ENCODE results near the gene PREX1.

Gene PREX1

GRCh38 chr20:48828734-48829460 lies 1.1 kb upstream of the PREX1 start:
- intact Hi-C loops (cut with DNase I), result loop anchor here (2.0 to 10.0 kb wide), 3 partner anchors 74 to 172 kb away; no protein-coding TSS in a partner anchor
- DNase-seq, result no peak

- peak in 13 of 42 donors; percentile 30 to 70 (median 43) for DNase-seq
- intact Hi-C loops (cut with DNase I), result loop anchor here (10.0 kb wide), 2 partner anchors 72 to 78 kb away; no protein-coding TSS in a partner anchor
These were observed 672 bp downstream of the PREX1 start for GRCh38 chr20:48826883-48827771.

DNA sequence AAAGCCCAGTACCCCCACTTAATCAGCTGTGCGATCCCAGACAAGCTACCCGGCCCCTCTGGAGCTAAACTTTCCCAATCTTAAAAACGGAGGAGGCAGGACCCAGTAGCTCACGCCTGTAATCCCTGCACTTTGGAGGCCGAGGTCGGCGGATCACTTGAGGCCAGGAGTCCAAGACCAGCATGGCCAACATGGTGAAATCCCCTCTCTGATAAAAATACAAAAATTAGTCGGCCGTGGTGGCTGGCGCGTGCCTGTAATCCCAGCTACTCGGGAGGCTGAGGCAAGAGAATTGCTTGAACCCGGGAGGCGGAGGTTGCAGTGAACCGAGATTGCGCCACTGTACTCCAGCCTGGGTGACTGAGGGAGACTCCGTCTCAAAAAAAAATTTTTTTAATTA lies 1.3 kb downstream of the PREX1 start:
- peak in 1 of 42 donors; percentile 30 for DNase-seq
- intact Hi-C loops (cut with DNase I), result loop anchor here (10.0 kb wide), 2 partner anchors 72 to 78 kb away; no protein-coding TSS in a partner anchor

DNA sequence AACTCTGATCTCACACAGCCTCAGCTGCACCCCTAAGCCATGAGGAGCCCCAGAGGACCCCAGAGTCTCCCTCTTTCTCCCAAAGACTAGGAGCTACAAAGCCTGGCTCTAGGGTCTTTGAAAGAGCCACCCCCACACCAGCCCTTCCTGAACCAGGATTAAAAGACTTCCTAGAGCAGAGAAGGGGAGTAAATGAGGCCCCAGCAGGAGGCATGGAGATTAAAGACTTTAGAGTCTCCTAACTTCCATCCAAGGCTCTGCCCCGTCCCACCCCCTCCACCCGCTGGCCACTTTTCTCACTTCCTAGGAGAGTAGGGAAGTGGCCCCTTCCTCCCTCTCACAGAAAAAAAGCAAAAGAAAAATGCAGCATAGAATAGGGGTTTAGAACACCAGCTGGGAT lies 1.7 kb downstream of the PREX1 start:
- intact Hi-C loops (cut with DNase I), result loop anchor here (10.0 kb wide), 2 partner anchors 71 to 79 kb away; no protein-coding TSS in a partner anchor
- no peak for DNase-seq

GRCh38 chr20:48825566-48825920 lies 2.3 kb downstream of the PREX1 start:
- intact Hi-C loops (cut with DNase I), result loop anchor here (10.0 kb wide), 2 partner anchors 71 to 79 kb away; no protein-coding TSS in a partner anchor
- peak in 2 of 42 donors; percentile 42 to 46 for DNase-seq

DNA sequence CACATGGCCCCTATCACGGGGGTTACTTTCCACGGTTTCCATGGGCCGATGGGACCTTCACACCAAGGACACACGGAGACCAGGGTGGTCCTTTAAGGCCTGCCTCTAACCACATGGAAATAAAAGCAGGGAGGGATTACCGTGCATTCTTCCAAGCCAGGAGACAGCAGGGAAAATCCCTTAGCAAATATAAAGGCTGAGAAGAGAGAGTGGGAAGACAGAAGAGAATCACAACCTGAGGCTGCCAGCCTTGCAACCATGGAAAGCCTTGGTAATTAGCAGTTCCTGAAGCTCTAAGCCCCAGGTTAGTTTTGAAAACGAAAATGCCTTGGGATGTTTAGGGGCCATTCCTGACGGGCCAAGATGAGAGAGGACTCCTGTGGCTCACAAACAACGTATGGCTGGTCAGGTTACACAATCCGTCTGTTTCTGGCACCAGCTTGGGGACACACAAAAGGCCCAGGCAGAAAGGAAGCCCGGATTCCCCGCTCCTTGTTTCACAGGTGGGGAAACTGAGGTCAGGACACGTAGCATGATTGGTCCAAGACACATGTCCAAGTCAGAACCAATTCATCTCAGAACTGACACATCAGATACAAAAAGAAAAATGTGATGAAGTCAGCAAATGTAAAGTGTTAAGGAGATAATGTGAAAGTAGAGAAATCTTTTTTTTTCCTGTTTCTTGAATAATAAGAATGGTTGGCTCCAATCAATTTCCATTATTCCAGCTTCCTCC lies 2.8 kb downstream of the PREX1 start:
- intact Hi-C loops (cut with DNase I), result loop anchor here (10.0 kb wide), 2 partner anchors 70 to 80 kb away; no protein-coding TSS in a partner anchor

GRCh38 chr20:48823960-48824498 lies 3.8 kb downstream of the PREX1 start:
- intact Hi-C loops (cut with DNase I), result loop anchor here (10.0 kb wide), 2 partner anchors 69 to 81 kb away; no protein-coding TSS in a partner anchor
- DNase-seq, result peak in 9 of 42 donors; percentile 41 to 83 (median 65)

More for the DNA sequence above, 2.8 kb downstream of the PREX1 start:
- no peak for DNase-seq

- intact Hi-C loops (cut with DNase I), result loop anchor here (10.0 kb wide), 2 partner anchors 69 to 81 kb away; no protein-coding TSS in a partner anchor
- DNase-seq, result peak in 12 of 42 donors; percentile 33 to 80 (median 52)
These were observed 4.3 kb downstream of the PREX1 start for GRCh38 chr20:48823476-48823875.

DNA sequence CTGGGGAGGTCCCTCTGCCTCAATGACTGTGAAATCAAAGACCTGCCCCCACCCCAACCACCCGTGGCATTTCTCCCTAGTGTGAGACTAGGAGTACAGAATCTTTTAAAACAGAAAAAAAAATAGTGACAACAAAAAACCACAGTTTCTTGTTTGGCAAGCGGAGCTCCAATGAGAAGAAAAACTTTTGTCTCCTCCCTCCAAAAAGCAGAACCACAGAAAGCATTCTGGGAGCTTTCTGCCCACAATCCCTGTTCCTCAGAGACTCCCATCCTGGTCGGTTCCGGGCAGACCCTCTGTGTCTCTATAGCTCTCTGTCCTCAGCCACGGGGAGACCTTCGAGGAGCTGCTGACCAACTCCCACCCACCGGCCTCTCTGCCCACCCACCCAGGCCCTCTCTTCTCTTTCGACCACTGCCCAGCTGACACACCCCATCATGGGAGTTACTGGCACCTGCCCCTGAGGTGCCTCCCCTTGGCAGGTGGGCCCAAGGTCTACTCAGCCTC lies 4.9 kb downstream of the PREX1 start:
- intact Hi-C loops (cut with DNase I), result loop anchor here (10.0 kb wide), 2 partner anchors 68 to 82 kb away; no protein-coding TSS in a partner anchor
- DNase-seq, result peak in 4 of 42 donors; percentile 29 to 64 (median 42)

DNA sequence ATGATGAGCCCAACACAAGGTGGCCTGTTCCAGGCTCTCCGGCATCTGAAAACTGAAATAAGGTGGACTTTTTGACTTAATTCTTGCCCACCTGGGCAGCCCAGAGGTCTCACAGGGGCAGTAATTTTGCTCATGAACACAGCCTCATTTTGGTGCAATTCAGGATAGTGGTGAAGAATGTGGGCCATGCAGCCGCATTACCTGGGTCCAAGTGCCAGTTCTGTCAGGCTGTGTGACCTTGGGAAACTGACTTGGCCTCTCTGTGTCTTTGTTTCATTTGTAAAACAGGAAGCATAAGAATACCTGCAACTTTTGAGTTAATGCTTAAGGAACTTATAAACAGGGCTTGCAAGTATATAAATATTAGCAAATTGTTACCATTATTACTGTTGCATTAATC lies 5.6 kb downstream of the PREX1 start:
- peak in 1 of 42 donors; percentile 7 for DNase-seq
- intact Hi-C loops (cut with DNase I), result loop anchor here (10.0 kb wide), 2 partner anchors 67 to 83 kb away; no protein-coding TSS in a partner anchor

DNA sequence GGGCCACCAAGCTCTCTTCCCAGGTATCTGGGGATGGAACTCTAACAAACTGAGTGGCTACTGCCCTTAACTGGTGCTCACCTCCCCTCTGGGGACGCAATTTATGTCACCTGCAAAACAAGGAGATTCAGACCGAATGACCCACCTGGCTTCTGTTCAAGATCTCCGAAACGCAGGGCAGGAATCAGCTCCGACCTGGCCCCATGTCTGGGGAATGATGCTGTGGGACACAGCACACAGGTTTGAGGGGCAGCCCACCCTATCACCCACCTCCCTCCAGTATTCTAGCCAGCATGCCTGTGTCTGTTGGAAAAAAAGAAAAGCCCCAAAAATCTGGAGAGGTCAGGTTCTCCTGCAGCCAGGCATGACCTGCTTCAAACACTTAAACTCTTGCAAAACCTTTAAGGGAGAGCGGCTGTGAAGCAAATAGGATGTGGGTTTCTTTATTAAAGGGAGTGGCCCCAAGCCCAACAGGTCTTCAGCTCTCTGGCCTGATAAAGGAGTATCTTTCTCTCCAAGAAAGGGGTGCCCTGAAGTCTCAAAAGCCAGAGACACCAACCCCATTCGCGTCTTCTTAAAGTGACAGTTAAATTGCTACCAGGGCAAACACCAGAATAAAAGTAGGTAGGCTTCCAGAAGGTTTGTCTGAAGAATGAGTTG lies 6.4 kb downstream of the PREX1 start:
- peak in 1 of 42 donors; percentile 30 for DNase-seq
- intact Hi-C loops (cut with DNase I), result loop anchor here (10.0 kb wide), 2 partner anchors 67 to 83 kb away; no protein-coding TSS in a partner anchor

DNA sequence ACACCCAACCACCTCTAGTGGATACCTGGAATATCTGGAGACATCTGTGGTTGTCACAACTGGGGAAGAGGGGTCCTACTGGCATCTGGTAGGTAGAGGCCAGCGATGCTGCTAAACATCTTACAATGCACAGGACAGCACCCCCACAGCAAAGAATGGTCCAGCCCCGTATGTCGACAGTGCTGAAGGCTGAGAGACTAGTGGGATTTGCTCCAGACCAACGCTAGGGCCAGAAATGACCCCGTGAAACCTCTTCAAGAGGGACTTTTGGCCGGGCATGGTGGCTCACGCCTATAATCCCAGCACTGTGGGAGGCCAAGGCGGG lies 7.2 kb downstream of the PREX1 start:
- DNase-seq, result peak in 1 of 42 donors; percentile 28
- intact Hi-C loops (cut with DNase I), result loop anchor here (10.0 kb wide), 2 partner anchors 66 to 84 kb away; no protein-coding TSS in a partner anchor

DNA sequence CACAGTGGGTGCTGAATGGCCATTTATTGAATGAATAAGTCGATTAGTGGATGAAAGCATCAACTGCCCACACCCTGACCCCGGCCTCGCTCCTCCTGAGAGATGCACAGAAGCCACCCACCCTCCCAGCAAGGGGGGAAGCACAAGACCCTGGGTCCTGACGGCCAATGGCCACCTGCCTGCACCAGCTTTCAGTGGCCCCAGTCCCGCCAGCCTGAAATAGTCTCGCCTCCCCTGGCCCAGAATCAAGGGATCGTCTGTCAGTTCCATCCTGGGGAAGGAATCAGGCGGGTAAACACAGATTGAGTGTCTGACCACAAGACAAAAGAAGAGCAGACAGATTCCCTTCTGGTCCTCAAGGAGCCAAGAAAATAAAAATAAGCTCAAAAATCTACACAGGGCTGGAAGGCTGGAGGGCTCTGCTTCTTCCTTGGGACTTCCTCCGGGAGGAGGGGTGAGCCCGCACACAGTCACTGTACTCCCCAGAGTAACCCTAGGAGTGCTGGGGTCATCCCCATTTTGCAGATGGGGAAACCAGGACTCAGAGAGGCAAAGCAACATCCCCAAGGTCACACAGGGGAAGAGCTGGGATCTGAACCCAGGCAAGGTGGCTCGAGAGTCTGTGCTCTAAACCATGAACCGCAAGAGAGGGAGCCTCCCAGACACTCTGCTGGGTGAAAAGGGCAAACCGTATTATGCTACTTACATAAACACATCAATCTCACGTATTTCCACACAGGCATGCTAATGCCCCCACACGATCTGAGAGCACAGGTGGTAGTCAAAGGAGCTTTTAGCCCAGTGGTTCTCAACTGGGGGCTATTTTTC lies 7.8 kb downstream of the PREX1 start:
- intact Hi-C loops (cut with DNase I), result loop anchor here (10.0 kb wide), 2 partner anchors 65 to 85 kb away; no protein-coding TSS in a partner anchor
- peak in 9 of 42 donors; percentile 27 to 62 (median 46) for DNase-seq

- intact Hi-C loops (cut with DNase I), result no loop called here
These were observed 8.7 kb downstream of the PREX1 start for GRCh38 chr20:48819089-48819488.

DNA sequence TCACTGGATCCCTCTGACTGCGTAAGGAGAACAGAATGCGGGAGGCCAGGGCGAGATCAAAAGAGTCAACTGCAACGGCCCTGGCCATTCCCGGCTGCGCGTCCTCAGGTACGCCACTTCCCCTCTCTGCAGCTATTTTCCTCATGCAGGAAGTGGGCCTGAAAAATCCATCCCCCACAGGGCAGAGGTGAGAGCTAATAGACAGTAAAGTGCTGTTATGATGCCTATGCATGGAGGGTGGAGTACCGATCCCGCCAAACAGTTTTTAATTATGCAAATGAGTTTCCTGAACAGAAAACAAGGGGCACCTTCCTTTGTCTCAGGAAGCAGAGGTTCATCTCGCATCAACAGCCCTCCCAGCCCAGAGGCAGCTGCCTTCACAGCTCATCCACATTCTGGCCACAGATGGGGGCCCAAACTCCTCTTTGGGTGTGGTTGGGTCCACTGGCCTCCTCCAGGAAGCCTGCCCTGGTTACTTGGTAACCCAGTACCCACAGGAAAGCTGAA lies 9.3 kb downstream of the PREX1 start:
- intact Hi-C loops (cut with DNase I), result no loop called here
- no peak for DNase-seq

More at GRCh38 chr20:48819089-48819488, 8.7 kb downstream of the PREX1 start:
- no peak for DNase-seq

GRCh38 chr20:48818031-48818370 lies 9.8 kb downstream of the PREX1 start:
- intact Hi-C loops (cut with DNase I), result no loop called here
- DNase-seq, result no peak
